Ishikawa (cell line): ENCODE results near the gene TSPOAP1.

Experiments used
- CEBPB ChIP-seq: IDR thresholded peaks from 2 replicates; pipeline ENCODE4 v1.6.1; 2012
- CREB1 ChIP-seq: IDR thresholded peaks from 2 replicates; pipeline ENCODE4 v1.6.1; 2012; ENCODE audit warnings: low read depth
- EGR1 ChIP-seq: IDR thresholded peaks from 2 replicates; pipeline ENCODE4 v1.6.1; 2012
- EP300 ChIP-seq: IDR thresholded peaks from 2 replicates; pipeline ENCODE4 v1.6.1; 2012; ENCODE audit warnings: borderline replicate concordance
- FOXM1 ChIP-seq: IDR thresholded peaks from 2 replicates; pipeline ENCODE4 v1.6.1; 2012; ENCODE audit warnings: low read depth, borderline replicate concordance
- MAX ChIP-seq: IDR thresholded peaks from 2 replicates; pipeline ENCODE4 v1.6.1; 2012
- NFIC ChIP-seq: IDR thresholded peaks from 2 replicates; pipeline ENCODE4 v1.6.1; 2012
- RAD21 ChIP-seq: IDR thresholded peaks from 2 replicates; pipeline ENCODE4 v1.6.1; 2012; ENCODE audit warnings: low read depth
- REST ChIP-seq: IDR thresholded peaks from 2 replicates; pipeline ENCODE4 v1.6.1; 2012; ENCODE audit warnings: low read depth, mild to moderate bottlenecking
- TAF1 ChIP-seq: IDR thresholded peaks from 2 replicates; pipeline ENCODE4 v1.6.1; 2012; ENCODE audit warnings: low read depth, mild to moderate bottlenecking
- TCF12 ChIP-seq: IDR thresholded peaks from 2 replicates; pipeline ENCODE4 v1.6.1; 2012; ENCODE audit warnings: low read depth
- TEAD4 ChIP-seq: IDR thresholded peaks from 2 replicates; pipeline ENCODE4 v1.6.1; 2012
- USF1 ChIP-seq: IDR thresholded peaks from 2 replicates; pipeline ENCODE4 v1.6.1; 2012
- YY1 ChIP-seq: IDR thresholded peaks from 2 replicates; pipeline ENCODE4 v1.6.1; 2012; ENCODE audit warnings: low read depth
- ZBTB7A ChIP-seq: IDR thresholded peaks from 2 replicates; pipeline ENCODE4 v1.6.1; 2012; ENCODE audit warnings: low read depth

TSPOAP1 gene

GRCh38 chr17:58334256-58334655 is 5.7 kb upstream of the TSPOAP1 start:
- no peak for TF ChIP-seq YY1
- TF ChIP-seq USF1 = no peak
- TF ChIP-seq TEAD4 = no peak

- TF ChIP-seq TEAD4 = no peak
- no peak for TF ChIP-seq CEBPB
- no peak for TF ChIP-seq ZBTB7A
- TF ChIP-seq CREB1 = no peak
- no peak for TF ChIP-seq MAX
- no peak for TF ChIP-seq RAD21
- TF ChIP-seq NFIC = no peak
- TF ChIP-seq EGR1 = no peak
- no peak for TF ChIP-seq FOXM1
- TF ChIP-seq TCF12 = no peak
- no peak for TF ChIP-seq REST
These were observed 5.2 kb upstream of the TSPOAP1 start for GRCh38 chr17:58333736-58334207.

- no peak for TF ChIP-seq REST
- TF ChIP-seq NFIC = no peak
- no peak for TF ChIP-seq TEAD4
- no peak for TF ChIP-seq CEBPB
- TF ChIP-seq MAX = no peak
- TF ChIP-seq TAF1 = no peak
- no peak for TF ChIP-seq ZBTB7A
- TF ChIP-seq RAD21 = no peak
- no peak for TF ChIP-seq EGR1
These were observed 4.5 kb upstream of the TSPOAP1 start for GRCh38 chr17:58332778-58333735.

- TF ChIP-seq TAF1 (no peak), EGR1 (no peak), NFIC (no peak), YY1 (no peak), TEAD4 (no peak), MAX (no peak), CEBPB (no peak), FOXM1 (no peak), REST (no peak), TCF12 (no peak), CREB1 (no peak), USF1 (no peak), EP300 (no peak)
These were observed 3.5 kb upstream of the TSPOAP1 start for GRCh38 chr17:58331815-58332777.
